CD8-positive, alpha-beta memory T cell (primary cell): ENCODE data around the gene HECA. TPM values are rescaled to one million over a fixed set of nuclear protein-coding genes. Genes with fewer than 3 reads are reported as not detected.
A peak's percentile ranks its signal among the peaks of the same experiment; 100 is the strongest.

Experiments used
- CTCF ChIA-PET: fragments of 350-600 bp; sonication (Branson Sonifier 250); formaldehyde crosslinking; loops from one replicate; lab custom pipeline; 2021; ENCODE audit warnings: antibody characterized with exemption; lab: Charles Lee
- POLR2A ChIA-PET: fragments of 350-600 bp; sonication (Branson Sonifier 250); formaldehyde crosslinking; loops from one replicate; lab custom pipeline; 2021; ENCODE audit warnings: antibody characterized with exemption; lab: Charles Lee
- DNase-seq, 5 donors: peaks; one replicate each; pipeline versions ENCODE4 v3.0.0 to v3.0.0-alpha.2; 2020 to 2022; ENCODE audit warnings: mixed read lengths in 1 of 5
- H3K27ac ChIP-seq: one replicate; pipeline ENCODE4 v1.7.0; 2013; ENCODE audit warnings: low read depth, mild to moderate bottlenecking, low read length, moderate library complexity
- H3K27me3 ChIP-seq: 2 replicates; pipeline ENCODE4 v1.7.0; 2013; ENCODE audit warnings: low read length, mild to moderate bottlenecking; ENCODE audit not compliant: insufficient read depth, poor library complexity, severe bottlenecking
- H3K36me3 ChIP-seq: 2 replicates; pipeline ENCODE4 v1.7.0; 2013; ENCODE audit warnings: mild to moderate bottlenecking, low read length, moderate library complexity; ENCODE audit not compliant: insufficient read depth
- H3K4me1 ChIP-seq: 2 replicates; pipeline ENCODE4 v1.7.0; 2013; ENCODE audit warnings: mild to moderate bottlenecking, low read length, moderate library complexity; ENCODE audit not compliant: insufficient read depth
- H3K4me3 ChIP-seq: 2 replicates; pipeline ENCODE4 v1.7.0; 2013; ENCODE audit warnings: mild to moderate bottlenecking, low read length
- H3K9me3 ChIP-seq: 2 replicates; pipeline ENCODE4 v1.7.0; 2013; ENCODE audit warnings: mild to moderate bottlenecking, low read length
- H3K27ac Mint-ChIP-seq, 8 donors: one replicate each; pipeline ENCODE4 v1.8.0; 2020 to 2021; ENCODE audit warnings: mixed read lengths in 8 of 8, mild to moderate bottlenecking in 6 of 8, inconsistent platforms in 3 of 8, moderate library complexity in 3 of 8
- H3K27me3 Mint-ChIP-seq, 2 donors: one replicate each; pipeline ENCODE4 v1.8.0; 2020 to 2021; ENCODE audit warnings: mixed read lengths in 2 of 2, mild to moderate bottlenecking in 1 of 2, moderate library complexity in 1 of 2
- H3K36me3 Mint-ChIP-seq, 3 donors: one replicate each; pipeline ENCODE4 v1.8.0; 2020 to 2021; ENCODE audit warnings: mixed read lengths in 3 of 3, inconsistent platforms in 1 of 3, mild to moderate bottlenecking in 1 of 3
- H3K4me1 Mint-ChIP-seq, 3 donors: one replicate each; pipeline ENCODE4 v1.8.0; 2020 to 2021; ENCODE audit warnings: mixed read lengths in 3 of 3, inconsistent platforms in 1 of 3, mild to moderate bottlenecking in 1 of 3
- H3K4me3 Mint-ChIP-seq, 7 donors: one replicate each; pipeline ENCODE4 v1.8.0; 2020 to 2021; ENCODE audit warnings: mixed read lengths in 7 of 7, mild to moderate bottlenecking in 6 of 7, moderate library complexity in 4 of 7, inconsistent platforms in 2 of 7
- H3K9me3 Mint-ChIP-seq, 5 donors: one replicate each; pipeline ENCODE4 v1.8.0; 2020 to 2022; ENCODE audit warnings: mixed read lengths in 5 of 5, mild to moderate bottlenecking in 3 of 5, moderate library complexity in 2 of 5, inconsistent platforms in 1 of 5
- polyA plus RNA-seq: library from polyadenylated mRNA; unstranded; fragments of 300-500 nt; fragmentation: Illumina TruSeq; gene quantifications from one replicate; pipeline ENCODE4 v1.2.3, GENCODE V29; 2021
- total RNA-seq, 2 experiments: library from RNA; stranded (reverse); gene quantifications; one replicate each; pipeline ENCODE4 v1.2.3, GENCODE V29; 2021

HECA gene
- total and polyA plus RNA-seq, 3 experiments from 2014 or later, result 9.0 to 64.6 (median 63.4) TPM

GRCh38 chr6:139159016-139159415 is 24.1 kb downstream of the HECA start:
- ChIA-PET POLR2A (interaction anchor here (0.6 to 2.5 kb wide), 6 partner anchors 10 to 132 kb away, joined by 3 to 13 read pairs (median 4); no protein-coding TSS in a partner anchor), CTCF (interaction anchor here (1.5 to 3.1 kb wide), 4 partner anchors 14 to 27 kb away, joined by 4 to 15 read pairs (median 9); no protein-coding TSS in a partner anchor)
- no peak for DNase-seq
- peaks cover 85 to 94% (median 93%) of the 10 kb centered on the region in 3 donors for H3K4me1 Mint-ChIP-seq
- no peaks in the 10 kb centered on the region for H3K27me3 ChIP-seq
- H3K36me3 Mint-ChIP-seq, result peaks cover 0 to 59% (median 15%) of the 10 kb centered on the region in 3 donors
- peaks cover 0 to 1% of the 10 kb centered on the region in 2 donors for H3K27me3 Mint-ChIP-seq
- H3K4me3 ChIP-seq, result no peak overlapping the region
- H3K27ac Mint-ChIP-seq, result peak overlapping the region in 7 of 8 donors; percentile 87 to 98 (median 94)
- H3K9me3 Mint-ChIP-seq, result peaks cover 0 to under 1% (median 0%) of the 10 kb centered on the region in 5 donors
- H3K4me1 ChIP-seq, result peaks cover 88% of the 10 kb centered on the region
- H3K27ac ChIP-seq, result no peak overlapping the region
- H3K36me3 ChIP-seq, result peaks cover 5% of the 10 kb centered on the region
- H3K4me3 Mint-ChIP-seq, result peak overlapping the region in 5 of 7 donors; percentile 22 to 85 (median 81)
- H3K9me3 ChIP-seq, result no peaks in the 10 kb centered on the region

- H3K4me1 ChIP-seq, result peaks cover 92% of the 10 kb centered on the region
- Mint-ChIP-seq H3K9me3 (peaks cover 0 to 1% (median 0%) of the 10 kb centered on the region in 5 donors), H3K27ac (peak overlapping the region; percentile 79 to 98 (median 92)), H3K4me1 (peaks cover 89 to 95% (median 94%) of the 10 kb centered on the region in 3 donors), H3K4me3 (peak overlapping the region; percentile 66 to 86 (median 81)), H3K36me3 (peaks cover 0 to 60% (median 15%) of the 10 kb centered on the region in 3 donors), H3K27me3 (peaks cover 0 to 1% of the 10 kb centered on the region in 2 donors)
- no peaks in the 10 kb centered on the region for H3K9me3 ChIP-seq
- H3K4me3 ChIP-seq, result peak overlapping the region; percentile 27
- DNase-seq, result peak; percentile 50 to 92 (median 86)
- CTCF ChIA-PET, result interaction anchor here (0.7 to 3.7 kb wide), 11 partner anchors 13 to 213 kb away, joined by 3 to 19 read pairs (median 4); partner anchors contain the start of genes CITED2 and REPS1
- peaks cover 5% of the 10 kb centered on the region for H3K36me3 ChIP-seq
- H3K27ac ChIP-seq, result peak overlapping the region; percentile 4
- H3K27me3 ChIP-seq, result no peaks in the 10 kb centered on the region
- POLR2A ChIA-PET, result interaction anchor here (1.4 to 2.5 kb wide), 6 partner anchors 18 to 213 kb away, joined by 3 to 19 read pairs (median 7); partner anchors contain the start of gene CITED2
Measured at GRCh38 chr6:139161169-139161568, 26.3 kb downstream of the HECA start.

- peaks cover 0 to 59% (median 13%) of the 10 kb centered on the region in 3 donors for H3K36me3 Mint-ChIP-seq
- H3K4me3 Mint-ChIP-seq, result peak overlapping the region; percentile 66 to 86 (median 81)
- Histone ChIP-seq H3K4me1 (peaks cover 87% of the 10 kb centered on the region), H3K27ac (peak overlapping the region; percentile 4), H3K4me3 (peak overlapping the region; percentile 27), H3K36me3 (peaks cover 7% of the 10 kb centered on the region), H3K9me3 (no peaks in the 10 kb centered on the region), H3K27me3 (no peaks in the 10 kb centered on the region)
- H3K27me3 Mint-ChIP-seq, result peaks cover 0 to 1% of the 10 kb centered on the region in 2 donors
- ChIA-PET CTCF (interaction anchor here (0.7 to 3.7 kb wide), 13 partner anchors 12 to 213 kb away, joined by 3 to 19 read pairs (median 4); partner anchors contain the start of genes CITED2 and REPS1), POLR2A (interaction anchor here (1.4 to 2.5 kb wide), 5 partner anchors 18 to 212 kb away, joined by 5 to 19 read pairs (median 7); partner anchors contain the start of gene CITED2)
- peak overlapping the region; percentile 83 to 98 (median 92) for H3K27ac Mint-ChIP-seq
- peak; percentile 30 to 78 (median 59) for DNase-seq
- H3K4me1 Mint-ChIP-seq, result peaks cover 88 to 94% (median 90%) of the 10 kb centered on the region in 3 donors
- peaks cover 0 to 1% (median 0%) of the 10 kb centered on the region in 5 donors for H3K9me3 Mint-ChIP-seq
Measured at GRCh38 chr6:139161817-139162284, 27.0 kb downstream of the HECA start.

- Mint-ChIP-seq H3K36me3 (peaks cover 4 to 68% (median 22%) of the 10 kb centered on the region in 3 donors), H3K9me3 (peaks cover 0 to 1% (median 0%) of the 10 kb centered on the region in 5 donors), H3K4me3 (peak overlapping the region; percentile 24 to 74 (median 58)), H3K4me1 (peaks cover 96 to 99% (median 96%) of the 10 kb centered on the region in 3 donors), H3K27ac (peak overlapping the region; percentile 70 to 98 (median 90)), H3K27me3 (peaks cover 0 to 1% of the 10 kb centered on the region in 2 donors)
- ChIA-PET POLR2A (interaction anchor here (1.7 kb wide), 1 partner anchor 210 kb away, joined by 4 read pairs; the partner anchor contains the start of gene CITED2), CTCF (interaction anchor here (0.7 to 3.7 kb wide), 7 partner anchors 9 to 201 kb away, joined by 3 to 19 read pairs (median 6); no protein-coding TSS in a partner anchor)
- no peak overlapping the region for H3K4me3 ChIP-seq
- no peak overlapping the region for H3K27ac ChIP-seq
- H3K9me3 ChIP-seq, result no peaks in the 10 kb centered on the region
- DNase-seq, result no peak
- H3K27me3 ChIP-seq, result no peaks in the 10 kb centered on the region
- peaks cover 89% of the 10 kb centered on the region for H3K4me1 ChIP-seq
- H3K36me3 ChIP-seq, result peaks cover 13% of the 10 kb centered on the region
Measured at GRCh38 chr6:139164001-139164400, 29.1 kb downstream of the HECA start.

- Mint-ChIP-seq H3K27me3 (peaks cover 0 to 2% of the 10 kb centered on the region in 2 donors), H3K9me3 (peaks cover 0 to 1% (median 0%) of the 10 kb centered on the region in 5 donors), H3K4me3 (peak overlapping the region in 4 of 7 donors; percentile 21 to 74 (median 56)), H3K4me1 (peaks cover 96 to 99% (median 96%) of the 10 kb centered on the region in 3 donors), H3K27ac (peak overlapping the region in 7 of 8 donors; percentile 13 to 98 (median 70)), H3K36me3 (peaks cover 4 to 74% (median 23%) of the 10 kb centered on the region in 3 donors)
- DNase-seq, result no peak
- ChIA-PET CTCF (interaction anchor here (0.7 to 1.4 kb wide), 8 partner anchors 12 to 321 kb away, joined by 3 to 6 read pairs (median 3); no protein-coding TSS in a partner anchor), POLR2A (interaction anchor here (0.6 to 1.7 kb wide), 6 partner anchors 17 to 215 kb away, joined by 3 to 6 read pairs (median 4); partner anchors contain the start of gene CITED2)
- Histone ChIP-seq H3K9me3 (no peaks in the 10 kb centered on the region), H3K27me3 (no peaks in the 10 kb centered on the region), H3K27ac (no peak overlapping the region), H3K36me3 (peaks cover 13% of the 10 kb centered on the region), H3K4me3 (no peak overlapping the region), H3K4me1 (peaks cover 87% of the 10 kb centered on the region)
Measured at GRCh38 chr6:139165324-139165723, 30.4 kb downstream of the HECA start.

GRCh38 chr6:139166238-139166955 is 31.5 kb downstream of the HECA start:
- peaks cover 0 to 1% (median 0%) of the 10 kb centered on the region in 5 donors for H3K9me3 Mint-ChIP-seq
- POLR2A ChIA-PET, result no interaction called here
- peaks cover 13% of the 10 kb centered on the region for H3K36me3 ChIP-seq
- peaks cover 87% of the 10 kb centered on the region for H3K4me1 ChIP-seq
- H3K27me3 ChIP-seq, result no peaks in the 10 kb centered on the region
- H3K27ac ChIP-seq, result no peak overlapping the region
- peak overlapping the region in 1 of 7 donors; percentile 43 for H3K4me3 Mint-ChIP-seq
- no peak overlapping the region for H3K4me3 ChIP-seq
- CTCF ChIA-PET, result interaction anchor here (1.2 to 1.4 kb wide), 5 partner anchors 11 to 204 kb away, joined by 3 to 6 read pairs (median 3); no protein-coding TSS in a partner anchor
- no peak for DNase-seq
- H3K36me3 Mint-ChIP-seq, result peaks cover 4 to 81% (median 27%) of the 10 kb centered on the region in 3 donors
- peaks cover 0 to 1% of the 10 kb centered on the region in 2 donors for H3K27me3 Mint-ChIP-seq
- no peaks in the 10 kb centered on the region for H3K9me3 ChIP-seq
- H3K4me1 Mint-ChIP-seq, result peaks cover 96 to 99% (median 96%) of the 10 kb centered on the region in 3 donors
- peak overlapping the region in 3 of 8 donors; percentile 60 to 80 (median 70) for H3K27ac Mint-ChIP-seq

- DNase-seq, result peak in 1 of 5 donors; percentile 45
- Mint-ChIP-seq H3K27me3 (peaks cover 0 to 1% of the 10 kb centered on the region in 2 donors), H3K9me3 (peaks cover 0 to 1% (median 0%) of the 10 kb centered on the region in 5 donors), H3K27ac (peak overlapping the region in 3 of 8 donors; percentile 8 to 70 (median 53)), H3K4me1 (peaks cover 94 to 97% (median 94%) of the 10 kb centered on the region in 3 donors), H3K4me3 (peak overlapping the region in 2 of 7 donors; percentile 0 to 8), H3K36me3 (peaks cover 4 to 84% (median 27%) of the 10 kb centered on the region in 3 donors)
- Histone ChIP-seq H3K36me3 (peaks cover 13% of the 10 kb centered on the region), H3K27ac (no peak overlapping the region), H3K27me3 (no peaks in the 10 kb centered on the region), H3K4me1 (peaks cover 85% of the 10 kb centered on the region), H3K9me3 (no peaks in the 10 kb centered on the region), H3K4me3 (no peak overlapping the region)
- ChIA-PET CTCF (interaction anchor here (1.3 to 2.6 kb wide), 2 partner anchors 42 to 52 kb away, joined by 3 to 8 read pairs; no protein-coding TSS in a partner anchor), POLR2A (no interaction called here)
Measured at GRCh38 chr6:139166956-139167313, 32.1 kb downstream of the HECA start.
